IMR-90 (cell line): ENCODE data around the gene RBM46. TPM values are rescaled to one million over a fixed set of nuclear protein-coding genes. Genes with fewer than 3 reads are reported as not detected.

Experiments
- ATAC-seq: fragments of 200-7000 bp; cut with Tn5 transposase; 2 replicates; pipeline ENCODE4 v1.9.1; 2020; ENCODE audit warnings: low read depth, mild to moderate bottlenecking, moderate library complexity
- BruUV-seq: library from RNA; stranded (reverse); fragments of 400-500 nt; replicated peaks from 2 replicates; lab custom pipeline; 2021; lab: Mats Ljungman, UMichigan
- CTCF ChIA-PET: fragments of 300-600 bp; formaldehyde crosslinking; extraction: SDS; loops from one replicate; lab custom pipeline; 2021; ENCODE audit warnings: antibody characterized with exemption; lab: Yijun Ruan, JAX
- POLR2A ChIA-PET: fragments of 300-600 bp; sonication (Branson Sonifier 250); formaldehyde crosslinking; loops from one replicate; lab custom pipeline; 2022; ENCODE audit warnings: antibody characterized with exemption; ENCODE audit not compliant: unreplicated experiment; lab: Charles Lee
- DNase-seq: peaks from one replicate; pipeline ENCODE4 v3.0.0; 2013
- H2AFZ ChIP-seq: replicated peaks from 2 replicates; pipeline ENCODE3; 2013; ENCODE audit warnings: low read length, mild to moderate bottlenecking; ENCODE audit not compliant: poor library complexity
- H2AK5ac ChIP-seq: 2 replicates; pipeline ENCODE4 v1.6.1; 2013; ENCODE audit warnings: low read depth, low read length, inconsistent platforms
- H2AK9ac ChIP-seq: replicated peaks from 2 replicates; pipeline ENCODE3; 2013; ENCODE audit warnings: mild to moderate bottlenecking, low read depth, low read length, moderate library complexity; ENCODE audit not compliant: poor library complexity
- H2BK120ac ChIP-seq: 2 replicates; pipeline ENCODE4 v1.6.1; 2013; ENCODE audit warnings: low read depth, low read length, inconsistent platforms
- H2BK15ac ChIP-seq: 3 replicates; pipeline ENCODE4 v1.6.1; 2013; ENCODE audit warnings: low read depth, low read length, inconsistent platforms
- H2BK20ac ChIP-seq: 2 replicates; pipeline ENCODE4 v1.6.1; 2013; ENCODE audit warnings: low read depth, mild to moderate bottlenecking, inconsistent platforms, low read length, moderate library complexity
- H2BK5ac ChIP-seq: 2 replicates; pipeline ENCODE4 v1.6.1; 2013; ENCODE audit warnings: mild to moderate bottlenecking, low read depth, low read length, inconsistent platforms; ENCODE audit not compliant: poor library complexity, severe bottlenecking
- H3K14ac ChIP-seq: replicated peaks from 2 replicates; pipeline ENCODE4 v1.6.1; 2013; ENCODE audit warnings: low read depth, low read length, inconsistent platforms
- H3K18ac ChIP-seq: 2 replicates; pipeline ENCODE4 v1.6.1; 2013; ENCODE audit warnings: low read depth, low read length, control low read depth
- H3K23ac ChIP-seq: 2 replicates; pipeline ENCODE4 v1.6.1; 2013; ENCODE audit warnings: low read depth, low read length, inconsistent platforms
- H3K27ac ChIP-seq: 2 replicates; pipeline ENCODE4 v1.5.1; 2013; ENCODE audit warnings: mild to moderate bottlenecking, control low read depth, low read length; ENCODE audit not compliant: insufficient read depth
- H3K27me3 ChIP-seq: 2 replicates; pipeline ENCODE4 v1.6.1; 2013; ENCODE audit warnings: low read length; ENCODE audit not compliant: control insufficient read depth, insufficient read depth
- H3K36me3 ChIP-seq: 2 replicates; pipeline ENCODE4 v1.6.1; 2013; ENCODE audit warnings: low read length, mixed read lengths; ENCODE audit not compliant: control insufficient read depth, insufficient read depth
- H3K4ac ChIP-seq: 2 replicates; pipeline ENCODE4 v1.6.1; 2013; ENCODE audit warnings: low read depth, low read length, inconsistent platforms
- H3K4me1 ChIP-seq: 2 replicates; pipeline ENCODE4 v1.6.1; 2013; ENCODE audit warnings: low read length, mixed read lengths; ENCODE audit not compliant: control insufficient read depth, insufficient read depth
- H3K4me2 ChIP-seq: 2 replicates; pipeline ENCODE4 v1.6.1; 2013; ENCODE audit warnings: low read depth, mild to moderate bottlenecking, control low read depth, low read length, moderate library complexity
- H3K4me3 ChIP-seq: 2 replicates; pipeline ENCODE4 v1.5.1; 2013; ENCODE audit warnings: low read depth, mild to moderate bottlenecking, control low read depth, low read length, moderate library complexity; ENCODE audit not compliant: insufficient read depth
- H3K56ac ChIP-seq: 2 replicates; pipeline ENCODE4 v1.6.1; 2013; ENCODE audit warnings: low read length, inconsistent platforms; ENCODE audit not compliant: insufficient read depth; ENCODE audit errors: extremely low read depth
- H3K79me1 ChIP-seq, 2 experiments: 2 replicates each; pipeline ENCODE4 v1.6.1; 2013; ENCODE audit warnings: low read length in 2 of 2, inconsistent platforms in 1 of 2, low read depth in 1 of 2
- H3K9ac ChIP-seq: 2 replicates; pipeline ENCODE4 v1.6.1; 2013; ENCODE audit warnings: low read depth, low read length, control low read depth
- H3K9me1 ChIP-seq: 2 replicates; pipeline ENCODE4 v1.6.1; 2013; ENCODE audit warnings: low read length, inconsistent platforms; ENCODE audit not compliant: insufficient read depth
- H3K9me3 ChIP-seq: 2 replicates; pipeline ENCODE4 v1.6.1; 2013; ENCODE audit warnings: low read length; ENCODE audit not compliant: control insufficient read depth, insufficient read depth
- H4K20me1 ChIP-seq: 2 replicates; pipeline ENCODE4 v1.6.1; 2013; ENCODE audit warnings: low read length, inconsistent platforms; ENCODE audit not compliant: insufficient read depth
- H4K5ac ChIP-seq: 2 replicates; pipeline ENCODE4 v1.6.1; 2013; ENCODE audit warnings: mild to moderate bottlenecking, low read depth, low read length, control low read depth
- H4K8ac ChIP-seq, 2 experiments: 2 replicates each; pipeline ENCODE4 v1.6.1; 2013; ENCODE audit warnings: low read depth in 2 of 2, low read length in 2 of 2, control low read depth in 1 of 2, inconsistent platforms in 1 of 2
- H4K91ac ChIP-seq: 2 replicates; pipeline ENCODE4 v1.6.1; 2013; ENCODE audit warnings: low read depth, low read length, inconsistent platforms; ENCODE audit not compliant: insufficient read depth
- BHLHE40 ChIP-seq: fragments of 150-350 bp; IDR thresholded peaks from 2 replicates; pipeline ENCODE4 v1.6.1; 2016; ENCODE audit warnings: mild to moderate bottlenecking, low read depth, low read length
- CTCF ChIP-seq: conservative IDR thresholded peaks from 2 replicates; pipeline ENCODE4 v1.5.1; 2012; ENCODE audit warnings: mild to moderate bottlenecking, low read depth, low read length, improper control_type of control experiment
- NFE2L2 ChIP-seq: fragments of 150-350 bp; IDR thresholded peaks from 2 replicates; pipeline ENCODE4 v1.6.1; 2016; ENCODE audit warnings: low read depth, mild to moderate bottlenecking, low read length
- RAD21 ChIP-seq: IDR thresholded peaks from 2 replicates; pipeline ENCODE4 v1.6.1; 2012; ENCODE audit warnings: low read length, improper control_type of control experiment
- WGBS, 2 experiments: methylation state at CpG; one replicate each; pipeline versions ENCODE4 v1.1.5 to v1.1.7; 2013; ENCODE audit warnings: missing lambda C conversion rate in 2 of 2; ENCODE audit not compliant: insufficient read length in 1 of 2; ENCODE audit errors: extremely low coverage in 2 of 2; 5-methylcytosine and 5-hydroxymethylcytosine counted together
- dilution Hi-C: fragments of 300-500 bp; cut with HindIII; formaldehyde crosslinking; loops from one replicate; pipeline ENCODE4 v1.14.3; 2018; ENCODE audit warnings: low sequenced_read_pairs; ENCODE audit not compliant: unreplicated experiment
- in situ Hi-C: fragments of 300-500 bp; cut with MboI; formaldehyde crosslinking; loops from 3 replicates; pipeline ENCODE4 v1.14.3; 2019; ENCODE audit warnings: low sequenced_read_pairs, inconsistent platforms, mixed read lengths
- intact Hi-C: fragments of 100-400 bp; cut with micrococcal nuclease; formaldehyde crosslinking; loops from 2 replicates; pipeline ENCODE4 v1.10.0; 2022
- polyA plus RNA-seq, 3 experiments: library from polyadenylated mRNA; depleted of rRNA; stranded (reverse); fragments of >200 nt; gene quantifications; 2 replicates each; pipeline ENCODE4 v1.2.3, GENCODE V29; 2012; ENCODE audit warnings: low replicate concordance in 1 of 3
- total RNA-seq: library from RNA; depleted of rRNA; stranded (reverse); fragments of >200 nt; gene quantifications from 2 replicates; pipeline ENCODE4 v1.2.3, GENCODE V29; 2012

Gene RBM46
- total and polyA plus RNA-seq, 2 of the 4 experiments (the other 2 are of a cell fraction): not detected

DNA sequence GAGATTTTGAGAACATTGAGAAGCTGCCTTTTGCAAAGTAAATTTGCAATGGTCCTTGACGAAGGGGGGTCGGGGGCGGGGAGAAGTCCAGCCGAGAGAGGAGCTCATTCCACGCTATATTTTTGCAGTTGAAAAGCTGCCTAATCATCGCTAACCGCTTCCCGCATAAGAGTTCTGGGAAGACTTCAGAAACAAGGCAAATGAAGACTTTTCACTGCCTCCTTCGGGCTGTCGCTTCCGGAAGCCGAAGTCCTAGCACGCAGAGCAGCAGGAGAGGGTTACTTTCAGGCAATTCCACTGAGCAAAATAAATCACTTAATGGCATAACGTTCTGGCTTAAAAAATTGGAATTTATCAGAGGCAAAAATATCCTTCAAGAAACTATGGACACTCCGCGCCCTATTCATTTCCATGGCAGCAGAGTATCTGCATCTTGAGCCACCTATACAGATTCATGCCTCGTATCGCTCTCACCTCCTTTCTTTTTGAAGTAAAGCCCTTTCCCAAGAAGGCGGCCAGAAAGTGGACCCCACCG is 39.9 kb upstream of the RBM46 start:
- intact Hi-C loops: no loop called here
- no peak for ATAC-seq

More for the DNA sequence above, 39.9 kb upstream of the RBM46 start:
- BruUV-seq: no TSS peak
- Histone ChIP-seq H2AK9ac (no peak overlapping the region), H3K4me3 (no peak overlapping the region), H3K9ac (no peak overlapping the region), H3K36me3 (no peaks in the 10 kb centered on the region), H3K56ac (no peak overlapping the region), H3K79me1 (no peaks in the 10 kb centered on the region), H3K9me3 (no peaks in the 10 kb centered on the region), H3K14ac (no peak overlapping the region), H4K91ac (no peak overlapping the region), H3K27me3 (peaks cover 41% of the 10 kb centered on the region), H3K23ac (no peak overlapping the region), H3K4me1 (no peaks in the 10 kb centered on the region; the same call in 1 of the 2 replicates), H3K18ac (no peak overlapping the region), H2BK15ac (no peak overlapping the region), H4K5ac (no peak overlapping the region), H2BK20ac (no peak overlapping the region), H3K27ac (no peak overlapping the region), H2BK120ac (no peak overlapping the region), H3K9me1 (no peaks in the 10 kb centered on the region), H3K4me2 (no peak overlapping the region), H2AFZ (no peak overlapping the region), H4K20me1 (no peaks in the 10 kb centered on the region), H4K8ac (no peak overlapping the region), H2AK5ac (no peak overlapping the region), H3K4ac (no peak overlapping the region), H2BK5ac (no peak overlapping the region)
- no peak for DNase-seq
- dilution Hi-C loops: no loop called here
- WGBS, 2 experiments: 45% methylated on average over 7 of the region's 20 CpGs; no CpG with 5 or more reads in 1 of the 2 experiments
- TF ChIP-seq NFE2L2 (no peak), BHLHE40 (no peak), CTCF (no peak), RAD21 (no peak)
- ChIA-PET CTCF (no interaction called here), POLR2A (no interaction called here)
- in situ Hi-C loops: no loop called here
